NCI-H524 (cell line): ENCODE measurements around the gene ZW10.

ENCODE experiments used
- DNase-seq, 2 experiments: peaks; one replicate each; lab custom pipeline; 2025; lab: John Stamatoyannopoulos, UW

ZW10 gene

DNA sequence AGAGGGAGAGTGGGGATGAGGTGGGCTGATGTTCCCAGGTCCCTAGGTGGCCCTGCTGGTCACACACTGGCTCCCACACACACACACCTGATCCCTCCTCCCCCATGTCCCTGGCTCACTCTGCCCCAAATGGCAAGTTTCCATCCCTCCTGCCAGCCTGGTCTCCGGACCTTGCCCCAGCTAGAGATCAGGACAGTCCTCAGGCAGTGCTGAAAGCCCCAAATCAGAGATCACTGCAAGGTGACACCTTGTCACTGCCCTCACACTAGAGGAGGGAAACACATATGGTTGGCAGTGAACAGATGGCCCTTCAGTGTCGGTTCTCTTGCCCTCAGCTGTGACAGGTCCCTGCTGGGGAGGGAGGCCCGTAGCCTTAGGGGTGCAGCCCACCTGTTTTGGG is 75.0 kb downstream of the ZW10 start:
- DNase-seq, result peak; percentile 51 to 81

DNA sequence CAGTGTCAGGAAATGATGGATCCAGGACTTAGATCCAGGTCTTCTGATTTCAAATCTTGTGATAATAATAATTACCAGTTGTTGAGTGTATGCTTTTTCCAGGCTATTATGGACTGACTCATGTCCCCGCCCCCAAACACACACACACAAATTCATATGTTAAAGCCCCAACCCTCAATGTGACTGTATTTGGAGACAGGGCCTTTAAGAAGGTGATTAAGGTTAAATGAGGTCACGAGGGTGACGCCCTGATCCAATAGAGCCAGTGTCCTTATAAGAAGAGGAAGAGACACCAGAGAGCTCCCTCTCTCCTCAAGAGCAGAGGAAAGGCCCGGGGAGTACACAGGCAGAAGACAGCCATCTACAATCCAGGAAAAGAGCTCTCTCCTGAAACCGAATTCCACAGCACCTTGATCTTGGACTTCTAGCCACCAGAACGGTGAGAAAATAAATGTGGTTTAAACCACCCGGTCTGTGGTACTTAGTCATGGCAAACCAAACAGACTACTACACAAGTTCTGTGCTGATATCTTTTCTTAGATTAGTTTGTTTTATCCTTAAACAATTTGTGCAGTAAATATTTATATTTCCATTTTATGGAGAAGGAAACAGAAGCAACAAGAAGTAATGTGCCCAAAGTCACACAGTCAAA is 75.6 kb downstream of the ZW10 start:
- DNase-seq, result no peak

DNA sequence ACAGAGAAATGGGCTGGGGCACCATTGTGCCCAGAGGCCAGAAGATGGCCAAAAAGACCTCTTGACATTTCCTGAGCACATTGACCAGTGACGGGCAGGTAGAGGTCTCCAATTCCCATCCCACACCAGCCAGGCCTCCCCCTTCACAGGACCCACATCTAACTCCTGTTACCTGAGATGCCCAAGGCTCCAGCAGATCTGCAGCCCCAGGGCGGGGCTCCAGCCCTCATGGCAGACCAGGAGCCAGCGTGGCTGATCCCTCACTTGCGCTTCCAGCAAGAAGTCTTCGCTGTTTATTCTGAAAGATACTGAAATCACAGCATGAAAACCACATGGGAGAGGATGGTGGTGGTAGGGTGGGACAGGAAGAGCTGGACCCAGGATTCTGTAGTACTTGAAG is 76.4 kb downstream of the ZW10 start:
- no peak for DNase-seq

DNA sequence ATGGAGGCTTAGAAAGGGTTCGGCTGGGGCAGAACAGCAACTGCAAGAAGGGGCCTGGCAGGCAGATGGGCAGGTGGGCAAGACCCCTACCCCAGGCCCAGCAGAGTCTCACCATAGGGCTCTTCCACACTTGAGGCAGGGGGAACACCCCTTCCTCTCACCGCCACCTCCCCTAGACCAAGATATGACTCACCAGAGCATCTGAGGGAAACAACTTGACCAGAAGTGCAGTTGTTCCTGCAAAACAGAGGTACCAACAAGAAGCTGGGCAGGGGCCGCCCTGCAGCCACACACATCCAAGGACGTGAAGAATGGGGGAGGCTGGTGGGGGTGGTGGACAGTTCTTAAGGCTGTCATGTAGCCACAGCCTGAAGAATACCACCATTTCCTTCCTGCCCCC is 78.3 kb downstream of the ZW10 start:
- no peak for DNase-seq

DNA sequence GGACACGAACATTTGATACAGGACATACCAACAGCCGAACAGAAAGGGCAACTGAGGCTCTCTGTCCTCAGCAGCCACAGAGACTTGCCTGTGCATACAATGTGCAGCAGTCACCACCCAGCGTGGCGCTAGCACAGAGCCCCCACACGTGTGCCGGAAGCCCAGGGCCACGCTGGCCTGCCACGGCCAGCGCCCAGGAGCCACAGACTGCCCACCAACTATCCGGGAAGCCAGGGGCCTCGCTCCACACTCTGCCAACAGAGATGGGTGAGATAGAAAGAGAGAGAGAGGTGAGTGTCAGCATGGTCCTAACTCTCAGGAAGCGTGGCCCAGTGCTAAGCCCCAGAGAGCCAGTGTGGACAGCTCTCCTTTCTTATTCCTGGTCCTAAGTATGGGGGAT is 79.1 kb downstream of the ZW10 start:
- DNase-seq, result no peak

DNA sequence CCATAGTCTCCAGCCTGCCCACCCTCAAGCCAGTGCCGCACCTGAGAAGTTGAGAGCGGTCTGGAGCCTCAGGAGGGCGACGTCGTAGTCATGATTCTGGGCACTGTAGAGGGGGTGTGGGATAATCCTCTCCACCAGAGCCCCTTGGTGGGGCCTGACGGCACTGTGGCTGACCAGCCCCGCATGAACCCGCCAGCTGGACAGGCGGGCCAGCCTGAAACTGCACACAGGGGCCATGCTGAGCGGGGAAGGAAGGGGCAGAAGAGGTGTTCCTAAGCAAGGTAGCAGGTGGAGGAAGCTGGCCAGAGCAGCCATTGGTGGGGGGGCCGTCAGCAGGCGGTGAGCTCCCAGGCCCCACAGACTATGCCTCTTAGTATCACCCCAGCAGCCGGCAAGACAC is 80.5 kb downstream of the ZW10 start:
- no peak for DNase-seq

DNA sequence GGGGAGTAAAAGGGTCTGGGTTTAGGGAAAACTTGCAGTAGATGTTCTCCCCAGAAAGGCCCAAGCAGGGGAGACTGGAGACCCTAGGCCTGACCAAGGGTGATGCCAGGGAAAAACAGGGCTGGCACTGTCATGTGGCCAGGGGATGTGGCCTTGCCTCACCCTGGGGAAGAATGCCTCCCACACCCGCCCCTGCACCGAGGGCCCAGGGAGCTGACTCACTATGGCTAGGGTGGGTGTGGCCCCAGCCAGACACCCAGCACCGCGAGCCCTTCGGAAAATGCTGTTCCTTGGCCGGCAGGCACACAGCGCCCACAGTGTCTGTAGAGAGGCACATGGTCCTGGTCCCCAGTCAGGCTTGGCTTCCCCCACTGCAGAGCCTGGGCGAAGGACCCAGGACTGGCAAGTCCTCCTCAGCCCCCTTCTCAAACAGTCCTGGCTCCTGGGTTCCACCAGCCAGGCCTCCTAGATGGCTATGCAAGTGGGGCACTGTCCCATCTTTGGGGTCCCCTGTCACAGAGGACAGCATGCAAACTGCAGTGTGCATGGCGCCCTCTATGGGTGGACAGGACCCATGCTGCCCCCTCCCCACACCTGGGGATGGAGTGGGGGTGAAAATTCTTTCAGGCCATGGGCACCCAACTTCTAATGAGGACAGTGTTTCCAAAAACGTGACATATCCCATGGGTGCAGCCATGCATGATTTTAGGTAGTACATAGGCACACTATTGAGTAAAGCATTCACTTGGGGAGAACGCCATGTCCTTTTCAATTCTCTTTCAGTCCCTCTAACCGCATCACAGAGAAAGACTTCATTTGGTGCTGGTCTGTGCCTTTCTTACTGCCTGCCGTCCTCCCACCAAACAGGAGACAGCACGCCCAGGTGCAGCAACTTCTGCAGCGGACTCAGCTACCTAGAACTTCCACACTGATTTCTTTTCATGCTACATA is 82.6 kb downstream of the ZW10 start:
- DNase-seq, result peak in 1 of 2 experiments; percentile 28

DNA sequence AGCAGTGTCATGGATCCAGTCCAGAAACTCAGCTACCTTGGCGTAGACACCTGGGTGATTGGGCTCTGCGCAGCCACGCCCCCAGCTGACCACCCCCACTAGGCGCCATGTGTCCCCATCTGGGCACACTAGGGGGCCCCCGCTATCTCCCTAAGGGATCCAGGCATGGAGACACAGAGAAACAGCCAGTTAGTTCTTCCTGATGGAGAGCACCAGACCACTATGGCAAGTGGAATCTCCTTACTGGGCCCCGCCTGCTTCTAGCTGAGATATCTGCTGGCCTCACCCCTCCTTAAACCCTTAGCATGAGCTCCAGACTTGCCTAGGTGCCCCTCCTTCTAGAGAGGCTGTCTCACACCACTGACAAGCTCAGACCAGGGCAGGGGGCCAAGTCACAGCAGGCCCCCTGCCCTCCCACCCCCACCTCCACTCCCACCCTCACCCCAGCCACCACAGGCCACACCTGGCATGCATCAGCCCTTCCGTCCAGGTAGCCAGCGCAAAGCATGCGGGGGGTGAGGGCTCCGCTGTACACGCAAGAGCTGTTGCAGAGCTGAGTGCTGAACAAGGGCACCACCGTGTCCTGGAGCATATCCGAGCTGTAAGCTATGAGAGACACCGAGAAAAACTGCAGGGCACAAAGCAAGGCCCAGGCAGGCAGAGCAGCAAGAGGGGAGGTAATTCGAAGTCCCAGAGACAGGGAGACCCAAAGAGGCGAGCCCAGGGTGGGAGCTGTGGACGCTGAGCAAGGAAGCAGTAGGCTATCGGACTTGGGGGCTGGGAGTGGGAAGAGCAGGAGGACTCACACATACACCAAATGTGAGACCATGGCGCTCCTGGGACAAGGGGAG is 83.5 kb downstream of the ZW10 start:
- DNase-seq, result no peak

DNA sequence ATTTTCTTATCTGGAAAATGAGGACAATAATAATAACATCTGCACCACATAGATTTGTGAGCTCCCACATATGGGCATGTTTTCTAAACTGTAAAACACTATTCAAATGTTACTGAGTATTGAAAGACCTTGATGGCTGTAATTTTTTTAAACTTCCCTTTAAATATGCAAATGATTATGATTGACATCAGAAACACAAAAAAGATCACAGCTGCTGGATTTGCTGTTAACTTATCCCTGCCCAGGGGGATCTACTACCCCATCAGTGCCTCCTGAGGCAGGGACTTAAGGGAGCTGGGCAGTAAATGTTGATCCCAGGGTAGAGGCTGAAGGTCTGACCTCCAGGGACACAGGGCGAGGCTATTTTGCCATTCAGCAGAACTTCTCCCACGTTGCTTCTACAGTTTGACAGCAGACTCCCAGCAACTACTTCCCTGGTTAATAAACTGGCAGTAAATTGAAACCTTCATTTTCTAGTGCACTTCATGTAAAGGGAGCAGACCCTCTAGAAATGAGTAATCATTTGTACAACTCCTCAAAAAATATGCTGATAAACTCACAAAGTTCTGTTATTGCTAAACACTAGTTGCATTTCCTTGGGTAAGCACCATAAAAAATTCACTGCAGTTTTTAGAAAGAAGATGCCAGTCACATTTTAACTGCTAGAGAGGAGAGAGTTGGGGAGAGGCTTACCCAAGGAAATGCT is 87.7 kb downstream of the ZW10 start:
- no peak for DNase-seq

DNA sequence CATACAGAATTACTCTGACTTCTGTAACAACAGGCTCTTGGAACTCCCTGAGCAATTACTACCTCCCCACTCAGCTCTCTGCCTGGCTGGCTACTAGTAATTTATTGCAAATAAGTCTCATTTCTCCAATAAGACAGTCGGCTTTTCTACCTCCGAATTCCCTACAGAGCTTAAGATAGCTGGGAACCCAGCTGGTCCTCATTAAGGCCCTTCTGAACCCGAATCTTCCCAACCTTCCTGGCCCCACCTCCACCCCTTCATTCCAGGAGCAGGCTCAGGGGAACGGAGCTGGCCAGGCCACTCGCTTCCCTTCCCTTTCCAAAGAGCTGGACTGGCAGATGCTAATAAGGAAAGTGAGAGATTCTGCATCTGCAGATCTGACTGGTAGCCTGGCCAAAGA is 89.0 kb downstream of the ZW10 start:
- no peak for DNase-seq

DNA sequence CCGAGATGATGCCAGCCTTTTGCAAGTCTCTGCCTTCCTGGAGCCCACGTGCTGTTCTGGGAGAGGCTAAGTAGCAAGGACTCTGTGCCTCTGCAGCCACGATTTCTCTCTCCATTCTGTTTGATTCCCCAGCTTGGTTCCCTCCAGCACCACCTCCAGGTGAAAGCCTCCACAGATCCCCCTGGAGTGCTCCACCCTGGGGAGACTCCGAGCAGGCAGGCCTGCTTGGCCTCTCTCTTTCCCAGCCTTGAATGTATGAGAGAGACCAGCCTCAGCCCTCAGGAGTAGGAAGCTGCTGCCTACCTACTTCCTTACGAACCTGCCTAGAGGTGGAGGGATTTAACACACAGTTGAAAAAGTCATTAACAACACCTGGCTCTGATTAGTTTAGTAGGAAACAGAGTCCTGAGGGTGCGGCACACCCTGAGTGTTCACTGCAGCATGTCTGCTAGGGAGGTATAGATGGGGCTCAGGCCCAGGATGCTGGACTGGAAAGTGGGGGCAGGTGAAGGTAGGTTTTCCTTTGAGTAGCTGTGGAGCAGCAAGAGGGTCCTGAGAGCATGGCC is 89.9 kb downstream of the ZW10 start:
- no peak for DNase-seq
